ENCODE measurements around the gene FOXA2.

- TF ChIP-seq CTCF (IDR thresholded peaks at IDR 0.05), result no peak
- TF ChIP-seq POLR2A (IDR thresholded peaks at IDR 0.05), result no peak
These were observed 48.1 kb downstream of the FOXA2 start for GRCh38 chr20:22536141-22536828.

Measured in thyroid gland (tissue), 4 donors.